ENCODE data around the gene ANKIB1.

DNA sequence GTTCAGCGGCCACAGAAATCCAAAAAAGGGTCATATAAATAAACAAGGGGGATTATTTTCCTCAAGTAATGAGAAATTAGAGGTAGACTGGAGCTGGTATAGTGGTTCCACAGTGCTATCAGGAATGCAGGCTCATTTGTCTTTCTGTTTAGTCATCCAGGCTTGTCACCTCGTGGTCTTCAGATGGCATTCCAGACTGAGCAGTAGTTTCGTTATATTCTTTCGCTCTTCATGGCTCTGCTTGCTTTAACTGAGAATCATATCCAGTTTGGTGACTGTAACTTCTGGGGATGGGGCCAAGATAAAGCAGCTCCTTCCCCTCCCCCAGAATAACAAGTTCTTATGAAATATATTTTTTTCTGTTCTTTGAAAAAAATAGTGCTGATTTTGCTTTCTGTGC is 9.5 kb downstream of the ANKIB1 start:
- TF ChIP-seq, protein P1, sequence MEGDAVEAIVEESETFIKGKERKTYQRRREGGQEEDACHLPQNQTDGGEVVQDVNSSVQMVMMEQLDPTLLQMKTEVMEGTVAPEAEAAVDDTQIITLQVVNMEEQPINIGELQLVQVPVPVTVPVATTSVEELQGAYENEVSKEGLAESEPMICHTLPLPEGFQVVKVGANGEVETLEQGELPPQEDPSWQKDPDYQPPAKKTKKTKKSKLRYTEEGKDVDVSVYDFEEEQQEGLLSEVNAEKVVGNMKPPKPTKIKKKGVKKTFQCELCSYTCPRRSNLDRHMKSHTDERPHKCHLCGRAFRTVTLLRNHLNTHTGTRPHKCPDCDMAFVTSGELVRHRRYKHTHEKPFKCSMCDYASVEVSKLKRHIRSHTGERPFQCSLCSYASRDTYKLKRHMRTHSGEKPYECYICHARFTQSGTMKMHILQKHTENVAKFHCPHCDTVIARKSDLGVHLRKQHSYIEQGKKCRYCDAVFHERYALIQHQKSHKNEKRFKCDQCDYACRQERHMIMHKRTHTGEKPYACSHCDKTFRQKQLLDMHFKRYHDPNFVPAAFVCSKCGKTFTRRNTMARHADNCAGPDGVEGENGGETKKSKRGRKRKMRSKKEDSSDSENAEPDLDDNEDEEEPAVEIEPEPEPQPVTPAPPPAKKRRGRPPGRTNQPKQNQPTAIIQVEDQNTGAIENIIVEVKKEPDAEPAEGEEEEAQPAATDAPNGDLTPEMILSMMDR (IDR thresholded peaks at IDR 0.05), result no peak
- TF ChIP-seq POLR2A (IDR thresholded peaks at IDR 0.05), result no peak
